OCI-M1 (cell line): ENCODE measurements around the gene BCDIN3D.
"Not testable (repeated sequence)": the region's sequence is repeated elsewhere in the genome, so short reads cannot be mapped to it uniquely, and the experiment has no call there.

ENCODE experiments used
- DNase-seq: peaks from one replicate; lab custom pipeline; 2025; lab: John Stamatoyannopoulos, UW

Gene BCDIN3D

DNA sequence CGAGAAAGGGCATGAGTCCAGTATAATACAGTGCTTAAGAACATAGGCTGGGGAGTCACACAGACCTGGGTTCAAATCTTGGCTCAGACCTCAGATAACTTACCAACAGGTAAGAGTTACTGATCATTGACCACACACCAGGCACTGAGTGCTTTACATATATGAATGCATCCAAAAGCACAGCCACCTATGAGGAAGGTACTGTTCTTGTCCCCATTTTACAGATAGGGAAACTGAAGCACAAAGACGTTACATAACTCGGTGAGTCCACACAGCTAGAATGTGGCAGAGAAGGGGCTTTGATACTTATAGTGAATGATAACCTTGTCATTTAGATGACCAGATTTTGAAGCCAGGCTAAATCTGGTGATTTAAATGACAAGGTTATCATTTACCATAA lies 33.2 kb upstream of the BCDIN3D start:
- no peak for DNase-seq

DNA sequence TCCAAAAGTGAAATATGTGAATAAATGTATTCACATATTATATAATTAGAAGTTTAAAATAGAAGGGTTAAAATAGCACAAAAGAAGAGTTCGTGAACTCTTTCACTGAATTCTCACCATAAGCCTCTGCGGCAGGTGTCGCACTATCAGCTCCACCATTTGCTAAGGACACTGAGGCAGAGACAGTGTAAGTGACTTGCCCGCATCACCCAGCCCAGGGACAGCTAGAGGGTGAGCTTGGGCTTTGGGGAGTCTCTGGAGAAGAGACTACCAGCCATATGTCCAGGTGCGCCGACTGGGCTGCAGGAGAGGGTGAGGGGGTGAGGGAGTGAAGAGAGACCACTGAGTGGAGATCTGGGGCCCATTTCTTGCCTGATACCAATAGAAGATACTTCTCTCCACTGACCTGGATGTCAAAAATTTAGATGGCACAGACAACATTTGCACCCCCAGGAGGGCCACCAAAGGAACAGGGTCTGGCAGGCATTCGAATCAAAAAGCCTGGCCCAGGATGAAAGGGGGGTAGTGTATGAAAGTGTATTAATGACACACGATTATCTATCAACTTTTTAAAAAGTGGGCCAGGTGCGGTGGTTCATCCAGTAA lies 32.3 kb upstream of the BCDIN3D start:
- no peak for DNase-seq

DNA sequence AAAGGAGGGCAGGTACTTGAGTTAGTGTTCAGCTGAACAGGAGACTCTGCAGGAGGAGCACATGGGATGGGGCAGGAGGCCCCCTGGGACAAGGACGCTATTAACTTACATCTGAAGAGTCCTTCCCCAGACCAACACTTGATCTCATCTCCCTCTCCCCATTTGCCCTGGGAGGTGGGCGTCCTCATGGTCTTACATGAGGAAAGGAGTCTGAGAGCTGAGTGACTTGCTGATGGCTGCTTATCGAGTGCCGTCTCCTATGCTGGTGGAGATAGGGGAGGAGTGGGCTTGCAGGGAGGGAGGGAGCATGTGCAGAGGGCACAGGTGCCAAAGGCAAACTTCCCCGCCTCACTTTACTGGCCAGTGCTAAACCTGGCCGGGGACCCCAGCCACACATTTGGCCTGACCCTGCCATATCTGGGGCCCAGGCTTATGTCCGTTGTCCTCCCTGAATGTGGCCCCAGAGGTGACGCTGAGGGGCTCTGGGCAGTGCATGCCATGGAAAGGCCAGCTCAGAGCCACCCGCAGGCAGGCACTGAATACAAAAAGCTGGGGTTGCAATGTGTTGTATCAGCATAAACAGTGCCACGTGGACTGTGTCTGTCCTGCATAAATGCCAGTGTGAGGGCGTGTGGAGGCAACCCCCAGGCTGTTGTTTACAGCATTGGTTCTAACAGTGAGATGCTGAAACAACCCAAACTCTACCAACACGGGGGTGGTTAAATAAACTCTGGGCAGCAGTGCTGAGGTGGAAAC lies 31.4 kb upstream of the BCDIN3D start:
- no peak for DNase-seq

DNA sequence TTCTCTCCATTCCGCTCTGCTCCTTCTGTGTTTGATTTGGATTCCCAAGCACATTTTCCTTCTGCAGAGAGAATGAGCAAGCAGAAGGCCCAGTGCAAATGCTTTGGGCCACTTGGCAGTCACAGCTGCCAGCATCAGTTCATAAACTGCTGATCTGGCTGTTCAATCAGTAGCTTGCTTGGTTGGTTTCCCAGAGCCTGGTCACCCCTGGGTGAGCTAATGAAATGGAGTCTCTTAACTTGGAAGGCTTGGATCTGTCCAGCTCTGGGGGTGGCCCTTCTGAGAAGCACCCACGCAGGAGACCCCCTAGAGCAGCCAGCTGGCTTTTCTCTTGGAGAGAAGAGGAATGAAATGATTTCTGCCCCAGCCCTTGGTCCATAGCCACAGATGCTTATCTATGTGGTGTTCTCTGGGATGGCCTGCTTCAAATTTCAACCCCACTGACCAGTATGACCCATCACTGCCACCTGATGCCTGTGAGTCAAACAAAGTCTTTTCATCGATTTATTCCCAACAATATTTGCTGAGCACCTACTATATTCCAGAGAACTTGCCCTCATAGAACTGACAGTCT lies 30.5 kb upstream of the BCDIN3D start:
- no peak for DNase-seq

DNA sequence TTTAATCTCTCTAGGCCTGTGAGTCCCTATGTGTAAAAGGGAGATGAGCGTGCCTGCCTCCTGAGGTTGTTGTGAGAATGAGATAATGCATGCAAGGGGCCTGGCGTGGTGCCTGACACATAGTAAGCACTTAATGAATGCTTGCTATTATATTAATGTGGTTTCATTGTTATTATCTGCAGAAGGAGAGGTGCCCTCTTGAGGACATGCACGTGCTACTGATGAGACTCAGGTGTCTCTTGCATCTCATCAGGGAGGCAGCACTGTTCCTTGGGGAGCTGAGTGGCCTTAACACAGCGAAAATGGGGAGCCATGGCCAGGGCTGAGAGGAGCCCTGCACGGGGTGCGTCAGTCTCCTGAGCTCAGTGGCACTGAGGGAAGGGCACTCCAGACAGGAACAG lies 29.9 kb upstream of the BCDIN3D start:
- no peak for DNase-seq

DNA sequence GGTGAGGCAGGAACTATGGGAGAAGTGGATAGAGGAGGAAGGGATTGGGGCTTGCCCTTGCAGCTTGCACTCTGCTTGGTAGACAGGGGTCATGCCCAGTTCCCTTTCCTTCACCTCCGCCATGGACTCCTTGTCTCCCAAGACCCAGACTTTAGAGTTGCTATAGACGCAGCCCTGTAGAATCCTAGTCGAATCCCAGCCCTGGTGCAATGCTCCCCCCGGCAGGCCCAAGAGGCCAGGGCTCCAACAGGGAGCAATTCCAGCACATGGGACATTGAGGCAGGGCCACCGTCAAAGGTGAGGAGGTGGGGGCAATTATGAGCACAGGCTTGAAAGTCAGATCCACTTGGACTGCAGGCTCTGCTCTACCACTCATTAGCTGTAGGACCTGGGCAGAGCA lies 29.5 kb upstream of the BCDIN3D start:
- no peak for DNase-seq

DNA sequence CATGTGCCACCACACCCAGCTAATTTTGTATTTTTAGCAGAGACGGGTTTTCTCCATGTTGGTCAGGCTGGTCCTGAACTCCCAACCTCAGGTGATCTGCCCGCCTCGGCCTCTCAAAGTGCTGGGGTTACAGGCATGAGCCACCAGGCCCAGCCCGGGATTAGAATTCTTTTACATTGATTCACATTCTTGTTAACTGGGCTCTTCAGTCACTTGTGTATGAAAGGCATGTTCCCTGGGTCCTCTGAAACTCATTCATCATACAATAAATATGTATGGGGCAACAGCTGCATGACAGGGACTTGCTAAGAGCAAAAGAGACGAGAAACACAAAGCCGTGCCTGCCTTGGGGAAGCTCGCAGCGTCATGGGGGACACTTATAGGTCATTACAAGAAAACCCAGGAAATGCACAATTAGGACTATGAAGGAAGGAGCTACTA lies 28.9 kb upstream of the BCDIN3D start:
- not testable (repeated sequence) for DNase-seq

DNA sequence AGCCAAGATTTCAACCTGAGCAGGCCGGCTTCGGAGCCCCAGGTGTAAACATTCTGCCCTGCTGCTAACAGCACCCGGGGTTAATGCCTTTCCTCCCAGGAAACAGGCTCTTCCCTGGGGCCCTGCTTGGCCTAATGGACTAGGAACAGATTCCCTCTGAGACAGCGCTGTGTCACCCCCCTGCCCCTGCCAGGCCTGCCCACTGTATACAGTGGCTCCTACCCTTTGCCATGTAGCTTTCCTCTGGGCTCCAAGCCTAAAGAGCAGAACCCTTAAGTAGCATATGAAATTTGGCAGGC lies 28.3 kb upstream of the BCDIN3D start:
- DNase-seq = no peak

DNA sequence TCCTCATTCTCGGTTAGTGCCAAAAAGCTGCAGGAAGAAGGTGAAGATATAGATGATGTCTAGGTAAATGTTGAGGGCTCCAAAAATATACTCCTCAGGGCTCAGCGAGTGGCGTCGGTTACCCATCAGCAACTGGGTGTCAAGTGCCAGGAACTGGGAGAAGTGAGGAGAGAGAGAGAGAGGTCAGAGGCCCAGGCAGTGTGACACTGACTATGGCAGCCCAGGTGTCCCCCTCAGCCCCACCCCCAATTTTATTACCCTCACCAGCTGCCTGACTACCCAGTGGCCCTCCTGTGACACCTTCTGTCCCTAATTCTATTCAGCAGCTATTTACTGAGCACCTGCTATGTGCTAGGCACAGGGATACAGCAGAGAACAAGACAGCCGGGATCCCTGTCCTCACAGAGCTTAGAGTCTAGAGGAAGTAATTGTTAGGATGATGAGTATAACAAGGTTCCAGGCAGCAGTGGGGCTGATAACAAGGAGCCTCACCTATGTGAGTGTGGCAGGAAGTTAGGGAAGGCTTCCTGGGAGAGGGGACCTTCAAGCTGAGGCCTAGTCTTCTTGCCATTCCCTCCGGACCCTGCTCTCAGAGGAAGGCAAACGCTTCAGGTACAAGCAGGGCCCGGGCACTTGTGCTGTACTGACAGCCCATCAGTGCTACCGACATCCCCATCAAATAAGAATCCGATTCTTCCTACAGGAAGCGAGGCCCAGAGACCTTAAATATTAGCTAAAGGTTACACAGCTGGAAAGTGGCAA lies 27.8 kb upstream of the BCDIN3D start:
- DNase-seq = no peak

DNA sequence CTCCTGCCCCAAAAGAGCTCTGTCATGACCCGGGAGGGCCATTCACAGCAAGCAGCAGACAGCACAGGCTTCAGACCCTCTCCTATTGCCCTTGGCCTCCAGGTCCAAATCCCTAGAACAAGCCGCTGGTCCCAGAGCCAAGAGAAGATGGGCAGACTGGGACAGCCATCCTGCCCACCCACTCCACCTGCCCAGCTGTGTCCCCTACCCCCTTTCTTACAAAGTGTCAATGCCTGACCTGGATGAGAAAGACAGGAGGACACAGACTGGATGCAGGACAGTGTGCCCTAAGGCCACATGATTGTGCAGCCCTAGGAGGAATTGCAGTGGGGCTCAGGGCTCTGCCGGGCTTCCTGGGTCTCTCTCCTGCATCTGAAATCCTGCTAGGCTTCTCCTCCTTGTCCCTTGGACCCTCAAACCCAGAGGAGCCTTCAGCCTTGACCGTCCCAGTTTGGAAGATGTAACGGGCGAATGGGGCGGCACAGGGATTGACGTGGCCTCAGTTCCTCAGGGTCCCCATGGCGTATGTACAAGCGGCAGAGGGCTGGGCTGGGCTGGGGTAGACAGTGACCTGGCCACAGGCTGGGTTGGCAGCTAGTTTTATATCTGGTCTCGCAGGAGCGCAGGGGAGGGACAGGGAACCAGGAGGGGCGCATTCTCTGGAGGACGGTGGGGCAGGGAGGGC lies 27.1 kb upstream of the BCDIN3D start:
- no peak for DNase-seq

DNA sequence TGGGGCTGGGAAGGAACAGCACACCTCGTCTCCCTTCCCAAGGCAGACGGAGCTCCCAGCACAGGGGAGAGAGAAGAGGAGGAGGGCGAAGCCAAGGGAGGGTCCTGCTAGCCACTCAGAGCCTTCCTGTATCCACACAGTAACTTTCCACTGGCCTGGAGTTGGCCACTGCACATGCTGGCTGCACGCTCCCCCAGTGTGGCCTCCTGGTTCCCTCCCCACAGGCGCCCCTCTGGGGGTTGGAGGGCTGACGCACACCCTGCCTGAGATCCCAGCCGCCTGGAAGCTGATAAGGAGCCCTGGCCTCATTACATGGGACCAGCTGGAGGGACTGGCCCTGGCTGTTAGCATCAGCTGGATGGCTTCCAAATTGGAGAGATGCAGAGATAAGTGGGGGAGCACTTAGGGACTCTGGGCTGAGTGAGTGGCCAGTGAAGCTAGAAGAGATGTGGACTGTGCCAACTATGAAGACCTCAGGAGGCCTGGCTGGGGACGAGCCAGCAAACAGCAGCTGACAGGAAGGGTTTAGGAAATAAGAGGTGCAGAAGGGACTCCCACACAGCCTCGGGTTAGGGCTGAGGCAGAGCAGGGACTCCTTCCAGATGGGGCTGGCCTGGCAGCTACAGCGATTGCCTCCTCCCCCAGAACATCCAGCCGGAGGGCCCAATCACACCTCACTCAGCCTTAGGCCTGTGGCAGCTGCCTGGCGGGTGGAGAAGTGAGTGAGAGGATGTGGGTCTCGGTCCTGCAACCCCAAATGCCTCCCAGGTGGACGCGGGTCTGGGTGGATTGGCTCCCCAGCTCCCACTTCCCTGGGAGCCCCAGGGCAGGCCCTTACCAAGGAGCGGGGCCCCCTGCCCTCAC lies 26.3 kb upstream of the BCDIN3D start:
- DNase-seq = peak; percentile 95

DNA sequence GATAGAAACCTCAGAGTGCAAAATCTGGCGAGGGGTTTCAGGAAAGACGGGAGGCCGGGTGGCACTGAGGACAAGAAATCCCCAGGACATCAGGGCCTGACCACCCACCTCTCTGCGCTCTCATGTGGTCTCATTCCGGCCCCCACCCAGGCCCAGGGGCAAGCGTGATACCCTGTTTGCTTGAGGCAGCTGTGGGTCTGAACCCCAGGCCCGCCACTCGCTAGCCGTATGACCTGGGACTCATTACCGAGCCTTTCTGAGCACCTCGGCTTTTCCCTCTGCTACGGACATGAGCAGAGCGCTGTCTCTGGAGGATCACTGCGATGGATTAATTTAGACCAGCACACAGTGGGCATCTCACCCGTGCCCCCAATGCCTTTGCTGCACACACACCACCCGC lies 25.5 kb upstream of the BCDIN3D start:
- no peak for DNase-seq

DNA sequence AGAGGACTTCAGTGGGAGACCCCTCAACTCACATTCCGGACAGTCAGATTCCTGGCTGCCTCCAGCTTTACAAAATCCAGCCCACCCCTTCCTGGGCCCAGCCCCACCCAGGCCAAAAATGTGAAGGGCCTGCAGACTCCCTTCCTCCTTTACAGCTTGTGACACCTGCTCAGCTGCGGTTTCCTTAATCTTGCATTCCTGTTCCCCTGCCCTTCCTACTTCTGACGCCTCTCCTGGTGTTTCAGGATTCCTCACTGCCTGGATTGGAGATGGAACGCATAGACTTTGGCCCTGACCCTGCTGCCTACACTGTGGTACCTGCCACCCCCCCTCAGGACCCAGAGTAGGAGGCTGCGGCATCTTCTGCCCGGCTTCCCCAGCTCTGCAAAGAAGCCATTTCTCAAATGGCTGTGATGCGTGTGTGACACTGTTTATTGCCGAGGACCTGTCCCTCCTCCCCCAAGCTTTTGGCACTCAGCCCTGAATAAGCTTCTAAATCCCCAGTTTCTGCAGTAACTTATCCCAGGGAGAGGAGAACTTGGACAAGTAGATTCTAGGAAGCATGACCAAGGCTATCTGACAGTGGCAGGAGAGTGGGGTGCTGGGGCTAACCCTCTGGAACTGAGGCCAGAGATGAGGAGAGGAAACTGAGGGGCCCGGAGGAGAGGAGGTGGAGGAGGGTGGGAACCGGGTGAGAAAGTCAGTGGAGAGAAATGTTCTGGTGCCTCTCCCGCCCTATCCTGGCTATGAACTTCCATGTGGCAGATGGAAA lies 24.9 kb upstream of the BCDIN3D start:
- DNase-seq = peak; percentile 13

DNA sequence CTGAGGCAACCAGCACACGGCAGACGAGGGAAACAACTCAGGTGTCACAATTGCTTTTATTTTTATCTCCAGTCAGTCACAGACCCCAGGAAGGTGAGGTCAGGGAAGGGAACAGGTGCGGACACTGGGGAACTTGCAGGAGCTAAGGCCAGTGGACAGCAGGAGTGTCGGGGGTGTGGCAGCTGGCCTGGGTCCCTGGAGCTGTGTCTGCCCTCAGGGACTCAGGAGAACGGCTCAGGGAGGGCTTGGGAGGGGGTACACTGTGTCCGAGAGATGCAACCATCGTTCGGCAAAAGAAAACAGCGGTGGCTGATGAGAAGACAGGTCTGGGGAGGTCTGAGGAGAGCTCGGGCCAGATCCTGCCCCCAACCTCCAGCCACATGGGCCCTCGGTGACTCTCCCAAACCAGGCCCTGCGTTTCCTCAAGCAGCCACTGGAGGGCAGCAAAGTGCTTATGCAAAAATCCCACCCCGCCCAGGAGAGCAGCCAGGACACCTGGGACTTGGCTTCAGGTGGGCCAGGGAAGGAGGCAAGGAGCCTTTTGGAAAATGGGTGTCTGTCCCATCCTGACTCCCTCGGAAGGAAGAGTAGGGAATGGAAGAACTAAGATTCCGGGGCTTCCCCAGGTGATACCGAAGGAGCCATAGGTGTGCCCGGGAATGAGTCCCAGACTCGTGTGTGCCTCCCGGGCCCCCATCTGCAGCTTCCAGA lies 24.1 kb upstream of the BCDIN3D start:
- DNase-seq = peak; percentile 82

DNA sequence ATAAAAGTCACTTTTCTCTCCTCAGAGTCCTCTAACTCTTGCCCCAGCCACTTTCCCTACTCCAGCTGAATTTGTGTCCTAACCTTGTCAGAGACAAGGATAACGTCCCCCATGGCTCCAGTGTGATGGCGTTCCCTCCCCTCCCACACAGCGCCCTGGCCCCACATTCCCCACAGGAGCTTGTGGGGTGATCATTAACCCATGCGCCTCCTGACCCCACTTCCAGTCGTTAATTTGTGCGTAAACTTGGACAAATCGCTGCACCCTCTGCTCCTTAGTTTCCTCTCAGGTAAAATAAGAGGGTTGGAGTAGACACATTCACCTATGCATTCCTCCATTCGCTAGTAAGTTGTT lies 22.9 kb upstream of the BCDIN3D start:
- DNase-seq = no peak

DNA sequence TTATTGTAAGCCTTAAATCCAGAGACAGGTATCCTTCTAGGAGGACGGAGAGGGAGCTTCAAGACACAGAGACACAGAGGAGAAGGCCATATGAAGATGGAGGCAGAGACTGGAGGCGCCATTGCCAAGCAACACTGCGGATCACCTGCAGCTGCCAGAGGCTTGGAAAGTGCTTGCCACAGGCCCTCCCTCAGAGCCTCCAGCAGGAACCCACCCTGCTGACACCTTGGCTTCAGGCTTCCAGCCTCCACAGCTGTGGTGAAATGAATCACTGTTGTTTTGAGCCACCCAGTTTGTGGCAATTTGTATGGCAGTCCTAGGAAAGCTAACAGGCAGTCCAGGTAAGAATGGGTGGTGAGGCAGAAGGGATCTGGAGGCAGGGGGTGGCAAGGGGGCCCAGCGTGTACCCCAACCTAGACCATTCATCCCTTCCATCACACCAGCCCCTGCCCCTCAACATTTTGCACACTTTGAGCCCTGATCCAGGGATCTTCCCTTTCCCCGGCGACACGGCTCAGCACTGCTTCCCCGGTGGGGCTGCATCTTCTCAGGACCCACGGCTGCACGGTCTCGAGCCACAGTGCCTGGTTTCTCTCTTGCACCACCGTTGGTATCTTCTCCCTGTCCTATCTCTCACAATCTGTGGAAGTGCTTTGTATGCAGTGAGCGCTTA lies 22.3 kb upstream of the BCDIN3D start:
- DNase-seq = no peak

DNA sequence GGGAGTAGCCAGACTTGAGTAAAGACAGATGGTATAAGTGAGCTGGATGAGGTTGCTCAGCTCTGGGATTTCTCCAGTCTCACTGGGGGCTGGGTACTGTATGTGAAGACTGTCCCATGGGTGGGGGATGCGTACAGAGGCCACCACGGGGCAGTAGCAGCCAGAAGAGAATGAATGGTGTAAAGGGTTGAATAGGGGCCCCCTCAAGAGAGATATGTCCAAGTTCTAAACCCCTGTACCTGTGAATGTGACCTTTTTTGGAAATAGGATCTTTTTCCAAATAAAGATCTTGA lies 21.8 kb upstream of the BCDIN3D start:
- no peak for DNase-seq

DNA sequence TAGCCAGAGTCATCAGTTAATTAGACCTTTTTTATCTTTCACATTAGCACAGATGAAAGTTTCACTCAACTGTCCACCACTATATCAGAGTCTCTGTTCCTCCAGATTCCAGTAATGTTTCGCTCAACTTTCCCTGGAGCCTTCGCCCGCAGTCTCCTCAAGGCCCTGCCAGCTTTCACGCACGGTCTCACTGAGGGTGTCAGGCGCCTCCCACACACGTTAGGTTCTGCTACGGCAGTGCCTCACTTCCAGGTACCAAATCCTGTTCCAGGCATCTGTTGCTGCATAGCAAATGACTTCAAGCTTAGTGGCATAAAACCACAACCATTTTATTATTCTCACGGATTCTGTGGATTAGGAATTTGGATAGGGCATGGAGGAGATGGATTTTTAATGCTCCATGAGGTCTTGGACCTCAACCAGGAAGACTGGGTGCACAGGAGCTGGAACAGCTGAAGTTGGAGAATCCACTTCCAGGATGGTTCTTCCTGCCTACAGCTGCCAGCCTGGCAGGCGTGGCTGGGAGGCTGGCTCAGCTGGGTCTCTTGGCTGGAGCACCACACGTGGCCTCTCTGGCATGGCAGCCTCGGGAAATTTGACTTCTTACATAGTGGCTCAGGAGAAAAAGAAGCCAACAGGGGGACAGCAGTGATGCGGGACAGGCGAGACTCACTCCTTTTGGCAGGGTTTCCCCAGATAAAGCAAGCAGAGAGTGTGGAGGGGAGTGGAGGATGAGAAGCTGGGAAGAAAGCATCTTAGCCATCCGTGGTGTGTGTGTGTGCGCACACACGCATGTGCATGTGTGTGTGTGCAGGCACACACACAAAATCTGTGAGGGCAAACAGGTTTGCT lies 21.3 kb upstream of the BCDIN3D start:
- no peak for DNase-seq

DNA sequence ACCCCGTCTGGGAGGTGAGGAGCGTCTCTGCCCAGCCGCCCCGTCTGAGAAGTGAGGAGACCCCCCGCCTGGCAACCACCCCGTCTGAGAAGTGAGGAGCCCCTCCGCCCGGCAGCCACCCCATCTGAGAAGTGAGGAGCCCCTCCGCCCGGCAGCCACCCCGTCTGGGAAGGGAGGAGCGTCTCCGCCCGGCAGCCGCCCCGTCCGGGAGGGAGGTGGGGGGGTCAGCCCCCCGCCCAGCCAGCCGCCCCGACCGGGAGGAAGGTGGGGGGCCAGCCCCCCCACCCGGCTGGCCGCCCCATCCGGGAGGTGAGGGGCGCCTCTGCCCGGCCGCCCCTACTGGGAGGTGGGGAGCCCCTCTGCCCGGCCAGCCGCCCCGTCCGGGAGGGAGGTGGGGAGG lies 18.0 kb upstream of the BCDIN3D start:
- not testable (repeated sequence) for DNase-seq
